Astrocyte (in vitro differentiated cells and primary cell): ENCODE data around the gene CD109.

Experiments
- CTCF ChIP-seq: IDR thresholded peaks from 2 replicates; pipeline ENCODE4 v1.5.1; 2011; ENCODE audit warnings: low read depth, mild to moderate bottlenecking, inconsistent platforms, low read length, moderate library complexity; ENCODE audit not compliant: insufficient read depth
- EZH2 ChIP-seq: IDR thresholded peaks from 2 replicates; pipeline ENCODE4 v1.6.1; 2012; ENCODE audit warnings: mild to moderate bottlenecking, low read length, inconsistent platforms; ENCODE audit not compliant: insufficient read depth

- no peak for TF ChIP-seq CTCF
- no peak for TF ChIP-seq EZH2
Measured at GRCh38 chr6:73782911-73783310, 86.9 kb downstream of the CD109 start.
